Neural progenitor cell (in vitro differentiated cells): ENCODE results near the gene KIF4B. TPM values are rescaled to one million over a fixed set of nuclear protein-coding genes. Genes with fewer than 3 reads are reported as not detected.
A peak's percentile ranks its signal among the peaks of the same experiment; 100 is the strongest.

Source experiments
- DNase-seq: peaks from one replicate; pipeline ENCODE4 v3.0.0-alpha.2; 2016; ENCODE audit warnings: low spot score
- H2AFZ ChIP-seq: fragments of 200-600 bp; sonication (generic); replicated peaks from 2 replicates; pipeline ENCODE4 v1.6.1; 2016; ENCODE audit warnings: antibody characterized with exemption
- H3F3A ChIP-seq: fragments of 200-600 bp; sonication (generic); 2 replicates; pipeline ENCODE4 v1.6.1; 2016; ENCODE audit warnings: antibody characterized with exemption, low read depth
- H3K27ac ChIP-seq: fragments of 200-600 bp; sonication (generic); 2 replicates; pipeline ENCODE4 v1.5.1; 2016; ENCODE audit warnings: mild to moderate bottlenecking
- H3K27me3 ChIP-seq: fragments of 200-600 bp; sonication (generic); 2 replicates; pipeline ENCODE4 v1.6.1; 2016; ENCODE audit warnings: mild to moderate bottlenecking, moderate library complexity
- H3K36me3 ChIP-seq: fragments of 200-600 bp; sonication (generic); 2 replicates; pipeline ENCODE4 v1.5.1; 2016
- H3K4me1 ChIP-seq: fragments of 200-600 bp; sonication (generic); 2 replicates; pipeline ENCODE4 v1.6.1; 2016; ENCODE audit warnings: mixed run types
- H3K4me2 ChIP-seq: fragments of 200-600 bp; sonication (generic); 2 replicates; pipeline ENCODE4 v1.6.1; 2016
- H3K4me3 ChIP-seq: fragments of 200-600 bp; sonication (generic); 2 replicates; pipeline ENCODE4 v1.5.1; 2016
- H3K79me2 ChIP-seq: fragments of 200-600 bp; sonication (generic); 2 replicates; pipeline ENCODE4 v1.6.1; 2016; ENCODE audit warnings: low read depth
- H3K9ac ChIP-seq: fragments of 200-600 bp; sonication (generic); 2 replicates; pipeline ENCODE4 v1.6.1; 2016
- H3K9me3 ChIP-seq: fragments of 200-600 bp; sonication (generic); 2 replicates; pipeline ENCODE4 v1.5.1; 2016; ENCODE audit warnings: low read depth
- H4K20me1 ChIP-seq: fragments of 200-600 bp; sonication (generic); 2 replicates; pipeline ENCODE4 v1.6.1; 2016; ENCODE audit warnings: low read depth
- H3K27ac Mint-ChIP-seq: 3 replicates; pipeline ENCODE4 v1.8.0; 2021; ENCODE audit warnings: mixed read lengths
- H3K27me3 Mint-ChIP-seq: 2 replicates; pipeline ENCODE4 v1.8.0; 2022; ENCODE audit warnings: low read depth, mild to moderate bottlenecking, inconsistent platforms, moderate library complexity, mixed read lengths; ENCODE audit not compliant: insufficient read depth
- H3K36me3 Mint-ChIP-seq: 3 replicates; pipeline ENCODE4 v1.8.0; 2021; ENCODE audit warnings: mixed read lengths
- H3K4me1 Mint-ChIP-seq: 3 replicates; pipeline ENCODE4 v1.8.0; 2021; ENCODE audit warnings: mixed read lengths
- H3K4me3 Mint-ChIP-seq: 3 replicates; pipeline ENCODE4 v1.8.0; 2021; ENCODE audit warnings: mild to moderate bottlenecking, moderate library complexity, mixed read lengths
- H3K9me3 Mint-ChIP-seq: 3 replicates; pipeline ENCODE4 v1.8.0; 2020; ENCODE audit warnings: mixed read lengths
- CTCF ChIP-seq: fragments of 200-600 bp; sonication (generic); IDR thresholded peaks from 2 replicates; pipeline ENCODE4 v1.5.1; 2017; ENCODE audit warnings: antibody characterized with exemption, mild to moderate bottlenecking
- EZH2 ChIP-seq: fragments of 200-600 bp; sonication (generic); IDR thresholded peaks from 2 replicates; pipeline ENCODE4 v1.6.1; 2017; ENCODE audit warnings: antibody characterized with exemption, mild to moderate bottlenecking, moderate library complexity
- EZH2phosphoT487 ChIP-seq: fragments of 200-600 bp; sonication (generic); IDR thresholded peaks from 2 replicates; pipeline ENCODE4 v1.6.1; 2017; ENCODE audit warnings: antibody characterized with exemption
- total RNA-seq: library from RNA; depleted of rRNA; stranded (reverse); fragments of >200 nt; gene quantifications from 2 replicates; pipeline ENCODE4 v1.2.3, GENCODE V29; 2015; ENCODE audit warnings: low replicate concordance

The KIF4B gene
- total RNA-seq, 1 donor from 2014 or later: not detected

DNA sequence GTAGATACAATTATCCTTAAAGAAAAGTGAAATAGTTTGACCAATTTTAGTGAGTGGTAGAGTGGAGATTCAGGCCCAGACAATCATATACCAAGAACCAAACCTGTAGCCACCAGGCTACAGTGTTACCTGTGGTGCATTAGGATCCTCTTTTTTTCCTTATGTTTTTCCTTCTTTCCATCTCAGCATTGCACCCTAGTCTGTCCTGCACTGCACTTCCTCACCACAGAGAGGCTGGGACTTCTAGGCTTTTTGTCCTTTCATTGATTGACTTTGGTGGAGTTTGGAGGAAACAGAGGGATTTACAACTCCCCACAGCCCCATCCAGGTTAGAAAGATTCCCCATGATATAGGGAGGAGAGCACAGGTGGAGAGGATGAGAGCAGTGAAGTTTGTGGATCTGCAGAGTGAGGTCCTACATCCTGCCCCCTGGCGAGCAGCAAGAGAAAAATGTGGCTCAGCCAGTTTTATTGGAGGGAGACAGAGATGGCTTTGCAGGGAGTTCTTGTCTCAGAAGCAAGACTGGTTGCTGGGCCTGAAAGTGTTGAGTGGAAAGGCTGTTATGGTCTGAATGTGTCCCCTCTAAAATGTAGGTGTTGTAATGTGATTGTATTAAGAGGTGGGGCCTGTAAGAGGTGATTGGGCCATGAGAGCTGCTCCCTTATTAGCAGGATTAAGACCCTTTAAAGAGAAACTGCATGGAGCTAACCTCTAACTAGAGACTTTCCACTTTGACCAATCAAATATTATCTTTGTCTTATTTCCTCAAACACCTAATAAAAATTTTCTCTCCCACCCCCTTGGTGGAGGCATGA, 36.2 kb downstream of the KIF4B start:
- Histone ChIP-seq H4K20me1 (no peaks in the 10 kb centered on the region), H3F3A (peaks cover 12% of the 10 kb centered on the region), H3K27me3 (no peaks in the 10 kb centered on the region), H3K4me2 (no peak overlapping the region), H3K4me1 (peaks cover 25% of the 10 kb centered on the region), H2AFZ (peak overlapping the region; percentile 54), H3K27ac (no peak overlapping the region), H3K9ac (no peak overlapping the region), H3K9me3 (no peaks in the 10 kb centered on the region), H3K79me2 (no peaks in the 10 kb centered on the region), H3K4me3 (no peak overlapping the region), H3K36me3 (no peaks in the 10 kb centered on the region)
- TF ChIP-seq EZH2phosphoT487: no peak
- no peak for TF ChIP-seq EZH2
- peak; percentile 45 for TF ChIP-seq CTCF
- no peaks in the 10 kb centered on the region for H3K9me3 Mint-ChIP-seq
- peak; percentile 41 for DNase-seq
- no peaks in the 10 kb centered on the region for H3K27me3 Mint-ChIP-seq
- H3K4me3 Mint-ChIP-seq: no peak overlapping the region
- H3K27ac Mint-ChIP-seq: no peak overlapping the region
- H3K4me1 Mint-ChIP-seq: no peaks in the 10 kb centered on the region
- no peaks in the 10 kb centered on the region for H3K36me3 Mint-ChIP-seq

GRCh38 chr5:155050384-155051019, 36.9 kb downstream of the KIF4B start:
- Histone ChIP-seq H2AFZ (no peak overlapping the region), H3K79me2 (no peaks in the 10 kb centered on the region), H3K9ac (no peak overlapping the region), H3K4me1 (peaks cover 25% of the 10 kb centered on the region), H3K27ac (no peak overlapping the region), H3K9me3 (no peaks in the 10 kb centered on the region), H3K27me3 (no peaks in the 10 kb centered on the region), H3K4me3 (no peak overlapping the region), H3F3A (peaks cover 12% of the 10 kb centered on the region), H3K36me3 (no peaks in the 10 kb centered on the region), H4K20me1 (no peaks in the 10 kb centered on the region), H3K4me2 (no peak overlapping the region)
- H3K4me3 Mint-ChIP-seq: no peak overlapping the region
- no peaks in the 10 kb centered on the region for H3K36me3 Mint-ChIP-seq
- no peaks in the 10 kb centered on the region for H3K9me3 Mint-ChIP-seq
- H3K27me3 Mint-ChIP-seq: no peaks in the 10 kb centered on the region
- no peaks in the 10 kb centered on the region for H3K4me1 Mint-ChIP-seq
- TF ChIP-seq CTCF (no peak), EZH2 (no peak), EZH2phosphoT487 (no peak)
- no peak overlapping the region for H3K27ac Mint-ChIP-seq
- DNase-seq: peak; percentile 31

DNA sequence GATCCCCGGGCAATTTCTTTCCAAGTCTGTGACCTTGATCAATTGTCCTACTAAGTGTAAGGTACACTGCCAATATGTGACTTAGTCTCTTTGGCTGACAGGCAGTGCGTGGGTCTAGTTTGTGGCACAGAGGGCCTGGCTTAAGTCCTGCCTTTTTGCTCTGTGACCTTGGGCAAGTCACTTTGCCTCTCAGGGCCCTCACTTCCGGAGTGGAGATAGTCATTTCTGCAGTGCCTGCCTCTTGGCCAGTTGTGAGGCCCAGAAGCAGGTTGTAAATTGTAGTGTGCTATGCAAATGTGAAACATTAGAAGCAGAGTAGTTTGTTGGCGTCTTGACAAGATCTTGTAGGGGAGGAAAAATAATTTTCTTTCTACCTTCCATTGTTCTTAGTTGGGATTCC, 39.0 kb downstream of the KIF4B start:
- no peaks in the 10 kb centered on the region for H3K27me3 Mint-ChIP-seq
- H3K4me1 Mint-ChIP-seq: no peaks in the 10 kb centered on the region
- no peak overlapping the region for H3K4me2 ChIP-seq
- H3F3A ChIP-seq: peaks cover 1% of the 10 kb centered on the region
- H3K27me3 ChIP-seq: no peaks in the 10 kb centered on the region
- H3K9me3 ChIP-seq: no peaks in the 10 kb centered on the region
- no peak overlapping the region for H3K27ac Mint-ChIP-seq
- H3K4me3 Mint-ChIP-seq: no peak overlapping the region
- no peaks in the 10 kb centered on the region for H3K36me3 ChIP-seq
- no peak overlapping the region for H2AFZ ChIP-seq
- no peaks in the 10 kb centered on the region for H4K20me1 ChIP-seq
- no peak overlapping the region for H3K27ac ChIP-seq
- TF ChIP-seq EZH2phosphoT487 (no peak), CTCF (no peak), EZH2 (no peak)
- no peaks in the 10 kb centered on the region for H3K36me3 Mint-ChIP-seq
- peaks cover 18% of the 10 kb centered on the region for H3K4me1 ChIP-seq
- H3K79me2 ChIP-seq: no peaks in the 10 kb centered on the region
- H3K4me3 ChIP-seq: no peak overlapping the region
- no peak for DNase-seq
- no peak overlapping the region for H3K9ac ChIP-seq
- no peaks in the 10 kb centered on the region for H3K9me3 Mint-ChIP-seq
